ENCODE measurements around the gene PLXNA4. TPM values are rescaled to one million over a fixed set of nuclear protein-coding genes. Genes with fewer than 3 reads are reported as not detected.

The PLXNA4 gene
- total RNA-seq, 2 donors from 2014 or later, result 2.1 to 8.2 TPM

DNA sequence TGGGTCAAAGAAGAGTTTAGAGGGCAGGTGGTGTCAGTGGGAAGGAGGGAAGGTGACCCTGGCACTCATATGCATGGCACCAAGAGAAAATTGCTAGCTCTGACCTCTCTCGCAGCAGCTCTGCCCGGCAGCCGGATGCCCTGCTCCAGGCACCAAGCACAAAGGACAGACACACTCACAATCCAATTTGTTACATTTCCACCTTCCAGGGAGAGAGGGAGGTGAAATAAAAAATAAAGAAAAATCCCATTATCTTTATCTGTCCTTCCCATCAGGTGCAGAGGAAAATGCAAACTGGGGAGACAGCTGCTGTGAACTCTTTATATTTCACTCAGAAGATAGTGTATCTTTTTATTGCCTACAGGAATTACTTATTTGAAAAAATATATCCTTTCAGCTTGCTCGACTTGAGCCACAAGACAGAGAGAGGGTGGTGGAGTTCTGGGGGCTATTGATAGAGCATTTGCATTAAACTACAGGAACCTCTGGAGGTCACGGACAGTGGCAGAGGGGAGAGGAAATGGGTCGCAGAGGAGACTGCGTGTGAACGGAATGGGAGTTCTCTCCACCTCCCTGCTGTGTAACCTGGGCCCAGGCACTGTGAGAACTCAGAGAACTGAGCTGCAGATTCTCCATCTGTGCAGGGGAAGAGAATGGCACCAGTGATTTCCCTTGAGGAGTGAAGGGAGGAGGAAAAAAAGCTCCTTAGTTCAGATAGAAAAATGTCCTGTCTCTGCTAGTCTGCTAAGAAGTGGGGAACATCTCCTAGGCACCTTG is 421.4 kb downstream of the PLXNA4 start:
- no peaks in the 10 kb centered on the region for H3K27me3 ChIP-seq
- no peaks in the 10 kb centered on the region for H3K36me3 ChIP-seq (replicated peaks in 1 of 2; ENCODE audit: insufficient read depth in 1 of 2, low read depth in 2 of 2)
- no peak for ATAC-seq
- no peak for DNase-seq
- WGBS, 2 donors, result 61 to 69% methylated on average over 8 of the region's 8 CpGs
- no peaks in the 10 kb centered on the region for H3K4me1 ChIP-seq
- H3K27ac ChIP-seq, result no peak overlapping the region
- no peaks in the 10 kb centered on the region for H3K9me3 ChIP-seq
- no peak for TF ChIP-seq POLR2A (IDR thresholded peaks at IDR 0.05)
- TF ChIP-seq, protein P1, sequence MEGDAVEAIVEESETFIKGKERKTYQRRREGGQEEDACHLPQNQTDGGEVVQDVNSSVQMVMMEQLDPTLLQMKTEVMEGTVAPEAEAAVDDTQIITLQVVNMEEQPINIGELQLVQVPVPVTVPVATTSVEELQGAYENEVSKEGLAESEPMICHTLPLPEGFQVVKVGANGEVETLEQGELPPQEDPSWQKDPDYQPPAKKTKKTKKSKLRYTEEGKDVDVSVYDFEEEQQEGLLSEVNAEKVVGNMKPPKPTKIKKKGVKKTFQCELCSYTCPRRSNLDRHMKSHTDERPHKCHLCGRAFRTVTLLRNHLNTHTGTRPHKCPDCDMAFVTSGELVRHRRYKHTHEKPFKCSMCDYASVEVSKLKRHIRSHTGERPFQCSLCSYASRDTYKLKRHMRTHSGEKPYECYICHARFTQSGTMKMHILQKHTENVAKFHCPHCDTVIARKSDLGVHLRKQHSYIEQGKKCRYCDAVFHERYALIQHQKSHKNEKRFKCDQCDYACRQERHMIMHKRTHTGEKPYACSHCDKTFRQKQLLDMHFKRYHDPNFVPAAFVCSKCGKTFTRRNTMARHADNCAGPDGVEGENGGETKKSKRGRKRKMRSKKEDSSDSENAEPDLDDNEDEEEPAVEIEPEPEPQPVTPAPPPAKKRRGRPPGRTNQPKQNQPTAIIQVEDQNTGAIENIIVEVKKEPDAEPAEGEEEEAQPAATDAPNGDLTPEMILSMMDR (IDR thresholded peaks at IDR 0.05), result no peak
- intact Hi-C loops (cut with DNase I), result no loop called here
- no peak overlapping the region for H3K4me3 ChIP-seq

DNA sequence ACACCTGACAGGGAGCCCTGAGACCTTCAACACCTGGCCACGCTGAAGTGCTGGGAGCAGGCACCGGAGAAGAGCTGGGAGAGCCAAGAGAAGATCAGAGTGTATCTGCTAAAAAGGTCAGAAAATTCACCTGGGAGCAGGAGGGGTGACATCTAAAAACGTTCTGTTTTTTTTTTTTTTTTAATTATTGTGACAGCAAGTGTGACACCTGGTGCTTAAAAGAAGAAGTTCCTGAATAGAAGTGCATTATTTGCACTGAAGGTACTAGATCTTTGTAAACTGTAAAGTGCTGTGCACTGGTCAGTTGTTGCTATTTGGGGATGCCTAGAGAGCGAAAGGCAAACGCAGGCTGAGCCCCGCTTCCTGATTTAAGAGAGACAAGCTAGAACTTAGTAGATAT is 422.0 kb downstream of the PLXNA4 start:
- Histone ChIP-seq H3K27ac (no peak overlapping the region), H3K9me3 (no peaks in the 10 kb centered on the region), H3K36me3 (replicated peaks in 1 of 2; ENCODE audit: insufficient read depth in 1 of 2, low read depth in 2 of 2) (no peaks in the 10 kb centered on the region), H3K4me1 (no peaks in the 10 kb centered on the region), H3K27me3 (no peaks in the 10 kb centered on the region), H3K4me3 (no peak overlapping the region)
- TF ChIP-seq POLR2A (IDR thresholded peaks at IDR 0.05), result no peak
- TF ChIP-seq, protein P1 (IDR thresholded peaks at IDR 0.05), result no peak
- DNase-seq (no peak), ATAC-seq (no peak)
- intact Hi-C loops (cut with DNase I), result no loop called here
- 39 to 48% methylated on average over 6 of the region's 6 CpGs for WGBS, 2 donors

DNA sequence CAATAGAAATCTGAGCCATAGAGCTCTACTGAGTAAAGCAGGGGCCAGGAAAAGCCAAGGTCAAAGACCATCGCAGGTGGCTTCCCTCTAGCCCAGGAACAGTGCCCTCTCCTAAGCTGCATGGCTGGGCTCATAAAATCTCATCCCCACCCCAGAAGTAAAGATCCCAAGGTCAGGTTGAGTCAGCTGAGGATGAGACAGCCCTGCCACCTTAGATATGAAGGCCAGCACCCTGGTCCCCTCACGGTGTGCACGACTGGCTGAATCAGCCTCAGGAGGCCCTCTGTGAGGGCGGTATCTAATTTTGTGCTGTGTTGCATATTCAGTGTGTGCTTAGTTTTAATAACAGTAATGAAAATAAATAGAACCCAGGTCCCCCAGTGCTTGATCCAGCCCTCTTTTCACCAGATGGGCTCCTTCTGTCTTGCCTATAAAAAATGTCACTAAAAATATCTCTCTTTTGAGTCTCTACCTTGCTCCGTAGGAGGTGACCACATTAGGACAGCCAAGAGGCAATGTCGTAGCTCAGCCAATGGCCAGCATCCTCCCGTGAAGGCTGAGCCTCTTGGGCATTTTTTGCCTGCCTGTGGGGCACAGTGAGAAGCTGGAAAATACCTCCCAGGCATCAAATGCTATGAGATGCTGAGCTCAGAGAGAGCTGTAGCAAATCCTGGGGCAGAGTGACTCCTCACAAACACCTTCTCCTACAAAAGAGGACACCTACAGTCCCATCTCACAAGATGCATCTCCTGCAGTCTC is 424.0 kb downstream of the PLXNA4 start:
- no peak overlapping the region for H3K4me3 ChIP-seq
- H3K4me1 ChIP-seq, result no peaks in the 10 kb centered on the region
- intact Hi-C loops (cut with DNase I), result no loop called here
- no peaks in the 10 kb centered on the region for H3K36me3 ChIP-seq (replicated peaks in 1 of 2; ENCODE audit: insufficient read depth in 1 of 2, low read depth in 2 of 2)
- ATAC-seq, result no peak
- no peak overlapping the region for H3K27ac ChIP-seq
- no peak for DNase-seq
- no peaks in the 10 kb centered on the region for H3K9me3 ChIP-seq
- TF ChIP-seq POLR2A (IDR thresholded peaks at IDR 0.05), result no peak
- TF ChIP-seq, protein P1 (IDR thresholded peaks at IDR 0.05), result no peak
- 60 to 82% methylated on average over 6 to 7 of the region's 7 CpGs for WGBS, 2 donors
- no peaks in the 10 kb centered on the region for H3K27me3 ChIP-seq

DNA sequence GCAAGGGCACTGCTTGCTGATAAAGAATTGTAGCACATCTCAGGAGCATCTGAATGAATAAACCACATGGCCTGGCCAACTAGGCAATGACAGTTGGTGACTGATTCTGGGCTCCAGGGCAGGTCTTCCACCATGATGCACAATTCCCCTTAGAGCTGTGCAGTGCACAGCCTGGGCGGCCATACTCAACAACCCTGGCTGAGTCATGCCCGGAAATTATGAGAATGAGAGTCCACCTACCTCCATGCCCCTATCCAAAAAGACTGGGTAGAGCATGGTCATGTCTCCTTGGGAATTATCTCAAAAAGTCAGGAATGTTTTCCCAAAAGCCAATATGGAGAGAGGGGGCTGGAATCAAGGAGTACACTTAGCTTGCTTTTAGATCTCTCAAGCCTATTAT is 425.6 kb downstream of the PLXNA4 start:
- TF ChIP-seq, protein P1 (IDR thresholded peaks at IDR 0.05), result no peak
- TF ChIP-seq POLR2A (IDR thresholded peaks at IDR 0.05), result no peak
- no peaks in the 10 kb centered on the region for H3K9me3 ChIP-seq

More for the DNA sequence above, 425.6 kb downstream of the PLXNA4 start:
- 80 to 83% methylated on average over 1 to 2 of the region's 2 CpGs for WGBS, 2 donors
- ATAC-seq (no peak), DNase-seq (no peak)
- H3K36me3 ChIP-seq (replicated peaks in 1 of 2; ENCODE audit: insufficient read depth in 1 of 2, low read depth in 2 of 2), result no peaks in the 10 kb centered on the region
- no peaks in the 10 kb centered on the region for H3K4me1 ChIP-seq
- intact Hi-C loops (cut with DNase I), result no loop called here
- no peak overlapping the region for H3K27ac ChIP-seq
- no peaks in the 10 kb centered on the region for H3K27me3 ChIP-seq
- no peak overlapping the region for H3K4me3 ChIP-seq

All from body of pancreas (tissue), 4 donors.